ENCODE measurements around the gene ACP1. TPM values are rescaled to one million over a fixed set of nuclear protein-coding genes. Genes with fewer than 3 reads are reported as not detected.

ACP1 gene
- total and polyA plus RNA-seq, 11 donors: 51.4 to 99.7 (median 64.7) TPM

GRCh38 chr2:263022-263738, 1.6 kb upstream of the ACP1 start:
- TF ChIP-seq CTCF (IDR thresholded peaks at IDR 0.05) (no peak), POLR2A (IDR thresholded peaks at IDR 0.05) (no peak)
- peaks cover 0 to 34% (median 20%) of the 10 kb centered on the region in 12 donors for H3K4me1 ChIP-seq
- no peak for DNase-seq
- H3K27ac ChIP-seq: peak overlapping the region in 2 of 12 donors; percentile 70 to 83
- WGBS, 4 donors: 46 to 58% (median 53%) methylated on average over 40 to 42 of the region's 42 CpGs
- peak overlapping the region in 11 of 12 donors; percentile 75 to 92 (median 85) for H3K4me3 ChIP-seq
- H3K36me3 ChIP-seq: no peaks in the 10 kb centered on the region
- no peak for ATAC-seq
- no peaks in the 10 kb centered on the region for H3K27me3 ChIP-seq
- peaks cover 0 to 14% (median 0%) of the 10 kb centered on the region in 12 donors for H3K9me3 ChIP-seq
- intact Hi-C loops (cut with DNase I): no loop called here

GRCh38 chr2:263774-264492, 814 bp upstream of the ACP1 start, which contains the start of gene SH3YL1:
Gene SH3YL1 (minus strand): TSS chr2:264032. CDS start chr2:263984, 48 bp downstream.
- H3K27ac ChIP-seq: peak within 1 kb of the TSS; percentile 44 to 85 (median 74)
- peak in 4 of 5 donors; percentile 5 to 68 (median 35) for DNase-seq
- no peaks in the 10 kb centered on the region for H3K36me3 ChIP-seq
- no peaks in the 10 kb centered on the region for H3K27me3 ChIP-seq
- H3K9me3 ChIP-seq: peaks cover 0 to 7% (median 0%) of the 10 kb centered on the region in 12 donors
- H3K4me1 ChIP-seq: peaks cover 0 to 41% (median 22%) of the 10 kb centered on the region in 12 donors
- no peak for TF ChIP-seq POLR2A (IDR thresholded peaks at IDR 0.05)
- TF ChIP-seq CTCF (IDR thresholded peaks at IDR 0.05): no peak
- intact Hi-C loops (cut with DNase I): no loop called here
- peak within 1 kb of the TSS; percentile 71 to 92 (median 84) for H3K4me3 ChIP-seq
- 1 to 2% (median 1%) methylated on average over 21 to 77 of the region's 77 CpGs for WGBS, 4 donors
- ATAC-seq: peak in 3 of 4 donors; percentile 23 to 38 (median 26)

- no peak for DNase-seq
- ATAC-seq: no peak
- no peak overlapping the region for H3K27ac ChIP-seq
- no peaks in the 10 kb centered on the region for H3K9me3 ChIP-seq
- peaks cover 0 to 21% (median 15%) of the 10 kb centered on the region in 9 donors for H3K36me3 ChIP-seq
- intact Hi-C loops (cut with DNase I): no loop called here
- TF ChIP-seq CTCF (IDR thresholded peaks at IDR 0.05): no peak
- TF ChIP-seq POLR2A (IDR thresholded peaks at IDR 0.05): no peak
- H3K4me1 ChIP-seq: peaks cover 0 to 46% (median 22%) of the 10 kb centered on the region in 12 donors
- H3K4me3 ChIP-seq: no peak overlapping the region
- no peaks in the 10 kb centered on the region for H3K27me3 ChIP-seq
Measured at GRCh38 chr2:268323-268722, 3.6 kb downstream of the ACP1 start.

Data from heart left ventricle (tissue), 16 donors.